Small intestine (tissue), 7 donors: Measurements from ENCODE around the gene SLC9A9. TPM values are rescaled to one million over a fixed set of nuclear protein-coding genes. Genes with fewer than 3 reads are reported as not detected.
A peak's percentile ranks its signal among the peaks of the same experiment; 100 is the strongest.

ENCODE experiments used
- DNase-seq, 2 donors: peaks; one replicate each; pipeline versions ENCODE4 v3.0.0 to v3.0.0-alpha.2; 2013
- FAIRE-seq: peaks from 2 replicates; lab custom pipeline; 2012; peaks lifted over from hg19 to GRCh38; lab: Jason Lieb, UNC
- H3K27ac ChIP-seq, 3 donors: one replicate each; pipeline ENCODE4 v1.5.1; 2013; ENCODE audit warnings: low read length in 2 of 3, mild to moderate bottlenecking in 2 of 3, control low read depth in 1 of 3, inconsistent platforms in 1 of 3, low read depth in 1 of 3, moderate library complexity in 1 of 3
- H3K27me3 ChIP-seq, 3 donors: one replicate each; pipeline ENCODE4 v1.6.1; 2013; ENCODE audit warnings: low read length in 3 of 3, inconsistent platforms in 1 of 3; ENCODE audit not compliant: control insufficient read depth in 3 of 3, insufficient read depth in 3 of 3
- H3K36me3 ChIP-seq, 3 donors: one replicate each; pipeline ENCODE4 v1.6.1; 2013; ENCODE audit warnings: low read length in 3 of 3, inconsistent platforms in 1 of 3, low read depth in 1 of 3, mild to moderate bottlenecking in 1 of 3, moderate library complexity in 1 of 3; ENCODE audit not compliant: control insufficient read depth in 3 of 3, insufficient read depth in 2 of 3
- H3K4me1 ChIP-seq, 3 donors: one replicate each; pipeline ENCODE4 v1.6.1; 2013; ENCODE audit warnings: low read length in 2 of 3, inconsistent platforms in 1 of 3, low read depth in 1 of 3, mild to moderate bottlenecking in 1 of 3, moderate library complexity in 1 of 3; ENCODE audit not compliant: control insufficient read depth in 3 of 3, insufficient read depth in 2 of 3
- H3K4me3 ChIP-seq, 3 donors: one replicate each; pipeline ENCODE4 v1.5.1; 2013; ENCODE audit warnings: low read length in 3 of 3, control low read depth in 1 of 3, inconsistent platforms in 1 of 3, low read depth in 1 of 3, mild to moderate bottlenecking in 1 of 3, moderate library complexity in 1 of 3
- H3K9me3 ChIP-seq, 2 donors: one replicate each; pipeline ENCODE4 v1.6.1; 2013; ENCODE audit warnings: low read depth in 1 of 2, low read length in 1 of 2; ENCODE audit not compliant: control insufficient read depth in 2 of 2, insufficient read depth in 1 of 2
- WGBS, 3 donors: extraction: QIAGEN DNeasy Blood & Tissue Kit; methylation state at CpG; one replicate each; pipeline ENCODE4 v1.1.7; 2013; 5-methylcytosine and 5-hydroxymethylcytosine counted together
- polyA plus RNA-seq, 4 donors: library from polyadenylated mRNA; stranded (reverse) in 3 of 4; unstranded in 1 of 4; fragments of 200-250 nt in 3 of 4; fragments of 120-200 nt in 1 of 4; gene quantifications; one replicate each; pipeline versions ENCODE4 v1.2.1 to v1.2.3, GENCODE V29; 2013
- donor health status: healthy with polysubstance abuse.
- donor health status: control.
- donor health status: control.
- donor health status: Bipolar disorder and iron deficiency.
- donor health status: healthy.

Gene SLC9A9
- polyA plus RNA-seq, 4 donors, result 1.4 to 4.6 (median 4.1) TPM; not detected in 1

DNA sequence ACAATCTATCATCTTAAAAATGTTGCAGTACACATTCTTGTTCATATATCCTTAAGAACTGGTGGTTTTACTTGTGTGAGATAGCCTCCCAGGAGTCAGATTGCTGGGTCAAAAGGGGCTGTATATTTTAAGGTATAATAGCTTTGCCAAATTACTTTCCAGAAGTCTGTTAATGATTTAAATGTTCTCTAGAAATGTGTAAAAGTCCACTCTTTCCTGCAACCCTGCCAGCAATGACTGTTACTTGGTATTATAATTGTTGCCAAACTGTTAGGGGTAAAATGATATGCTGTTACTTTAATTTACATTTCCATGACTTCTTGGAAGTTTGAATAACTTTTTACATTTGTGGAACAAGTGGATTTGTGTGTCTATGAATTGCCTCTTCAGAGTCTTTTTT is 170.8 kb downstream of the SLC9A9 start:
- no peak overlapping the region for H3K27ac ChIP-seq
- FAIRE-seq (no peak), DNase-seq (no peak)
- H3K4me3 ChIP-seq, result no peak overlapping the region
- H3K27me3 ChIP-seq, result no peaks in the 10 kb centered on the region
- H3K9me3 ChIP-seq, result no peaks in the 10 kb centered on the region
- H3K4me1 ChIP-seq, result no peaks in the 10 kb centered on the region
- no peaks in the 10 kb centered on the region for H3K36me3 ChIP-seq

DNA sequence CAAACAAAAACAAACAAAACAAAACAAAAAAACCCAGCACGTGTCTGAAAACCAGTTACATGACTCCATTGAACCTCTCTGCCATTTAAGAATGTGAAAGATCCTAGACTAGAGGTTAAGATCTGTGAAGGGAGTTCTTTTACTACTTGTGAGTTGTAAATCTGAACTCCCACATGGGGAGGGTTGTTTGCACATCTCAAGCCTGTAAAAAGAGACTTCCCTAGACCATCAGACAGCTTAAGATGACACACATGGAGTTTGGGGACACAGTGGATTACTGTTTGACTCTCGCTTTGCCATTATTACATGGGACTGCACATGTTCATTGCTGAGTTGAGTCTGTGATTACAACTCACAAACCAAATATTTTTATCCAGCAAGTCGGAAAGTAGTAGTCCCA is 171.5 kb downstream of the SLC9A9 start:
- FAIRE-seq (no peak), DNase-seq (no peak)
- Histone ChIP-seq H3K36me3 (no peaks in the 10 kb centered on the region), H3K9me3 (no peaks in the 10 kb centered on the region), H3K4me1 (no peaks in the 10 kb centered on the region), H3K27ac (no peak overlapping the region), H3K4me3 (no peak overlapping the region), H3K27me3 (no peaks in the 10 kb centered on the region)
- 70 to 77% (median 71%) methylated on average over 3 of the region's 3 CpGs for WGBS, 3 donors

GRCh38 chr3:143676021-143676420 is 172.2 kb downstream of the SLC9A9 start:
- no peaks in the 10 kb centered on the region for H3K27me3 ChIP-seq
- H3K4me3 ChIP-seq, result no peak overlapping the region
- DNase-seq (no peak), FAIRE-seq (no peak)
- H3K9me3 ChIP-seq, result no peaks in the 10 kb centered on the region
- WGBS, 3 donors, result 90 to 92% (median 90%) methylated on average over 6 of the region's 6 CpGs
- no peaks in the 10 kb centered on the region for H3K36me3 ChIP-seq
- no peaks in the 10 kb centered on the region for H3K4me1 ChIP-seq
- no peak overlapping the region for H3K27ac ChIP-seq

- Histone ChIP-seq H3K9me3 (no peaks in the 10 kb centered on the region), H3K4me3 (no peak overlapping the region), H3K27me3 (no peaks in the 10 kb centered on the region), H3K4me1 (no peaks in the 10 kb centered on the region), H3K36me3 (no peaks in the 10 kb centered on the region), H3K27ac (no peak overlapping the region)
- peak; percentile 72 to 77 for DNase-seq
- WGBS, 3 donors, result 27 to 31% (median 31%) methylated on average over 10 of the region's 10 CpGs
- no peak for FAIRE-seq
Observed at GRCh38 chr3:143674100-143674968, 173.9 kb downstream of the SLC9A9 start.

DNA sequence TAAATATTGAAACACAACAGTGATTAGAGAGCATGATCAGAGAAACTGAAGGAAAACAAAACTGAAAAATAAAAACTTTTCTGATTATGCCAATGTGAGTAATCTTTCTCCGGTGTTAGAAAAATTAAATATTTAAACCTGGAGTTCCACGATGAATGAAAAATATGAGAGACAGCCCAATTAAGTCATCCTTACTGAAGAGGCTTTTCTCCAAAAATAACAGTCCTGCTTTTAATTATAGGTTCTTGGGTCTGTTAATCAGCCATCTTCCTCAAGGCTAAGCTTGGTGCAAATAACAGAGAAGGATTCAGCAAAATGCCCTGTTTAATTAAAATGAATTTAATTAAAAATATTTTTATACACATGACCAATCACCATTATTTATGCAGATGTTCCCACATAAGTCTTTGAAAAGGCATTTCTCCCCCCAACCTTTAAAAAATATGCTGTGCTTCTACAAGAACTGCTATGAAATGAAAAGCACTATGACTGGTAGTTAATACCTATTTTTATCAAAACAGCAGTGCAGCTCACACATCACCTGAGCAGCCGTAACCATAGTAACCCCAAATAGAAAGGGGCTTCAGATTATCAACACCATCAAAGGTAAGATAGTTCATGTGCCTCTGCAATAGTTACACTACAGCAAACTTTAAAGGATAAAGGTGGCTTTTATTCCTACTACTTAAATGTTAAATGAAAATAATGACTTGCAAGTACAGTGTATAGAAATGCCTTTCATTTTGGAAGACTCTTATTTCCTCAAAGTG is 175.7 kb downstream of the SLC9A9 start:
- Histone ChIP-seq H3K9me3 (no peaks in the 10 kb centered on the region), H3K4me3 (no peak overlapping the region), H3K27me3 (no peaks in the 10 kb centered on the region), H3K27ac (no peak overlapping the region), H3K36me3 (no peaks in the 10 kb centered on the region), H3K4me1 (no peaks in the 10 kb centered on the region)
- FAIRE-seq (no peak), DNase-seq (no peak)
- 92 to 94% (median 93%) methylated on average over 3 of the region's 3 CpGs for WGBS, 3 donors

DNA sequence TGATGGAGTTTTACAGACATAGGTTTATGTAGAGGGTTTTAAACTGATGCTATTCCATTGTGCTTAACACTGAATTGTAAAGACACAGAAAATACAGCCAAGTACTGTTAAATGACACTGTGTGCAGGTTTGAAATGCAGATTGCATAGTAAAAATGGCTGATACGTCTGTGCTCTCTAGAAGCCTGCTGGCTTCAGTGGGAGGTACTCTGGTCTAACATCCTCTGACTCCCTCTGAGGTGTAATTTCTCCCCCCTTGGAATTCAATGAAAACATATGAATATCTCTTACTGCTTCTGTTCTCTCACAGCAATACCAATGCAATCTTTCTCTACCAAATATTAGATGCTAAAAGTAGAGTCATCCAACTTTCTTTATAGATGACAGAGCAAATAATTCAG is 176.6 kb downstream of the SLC9A9 start:
- H3K4me1 ChIP-seq, result no peaks in the 10 kb centered on the region
- 38 to 71% (median 58%) methylated on average over 1 of the region's 1 CpG for whole genome bisulfite sequencing, 3 donors
- DNase-seq, result no peak
- no peaks in the 10 kb centered on the region for H3K9me3 ChIP-seq
- no peak for FAIRE-seq
- H3K36me3 ChIP-seq, result no peaks in the 10 kb centered on the region
- no peak overlapping the region for H3K4me3 ChIP-seq
- H3K27me3 ChIP-seq, result no peaks in the 10 kb centered on the region
- no peak overlapping the region for H3K27ac ChIP-seq

DNA sequence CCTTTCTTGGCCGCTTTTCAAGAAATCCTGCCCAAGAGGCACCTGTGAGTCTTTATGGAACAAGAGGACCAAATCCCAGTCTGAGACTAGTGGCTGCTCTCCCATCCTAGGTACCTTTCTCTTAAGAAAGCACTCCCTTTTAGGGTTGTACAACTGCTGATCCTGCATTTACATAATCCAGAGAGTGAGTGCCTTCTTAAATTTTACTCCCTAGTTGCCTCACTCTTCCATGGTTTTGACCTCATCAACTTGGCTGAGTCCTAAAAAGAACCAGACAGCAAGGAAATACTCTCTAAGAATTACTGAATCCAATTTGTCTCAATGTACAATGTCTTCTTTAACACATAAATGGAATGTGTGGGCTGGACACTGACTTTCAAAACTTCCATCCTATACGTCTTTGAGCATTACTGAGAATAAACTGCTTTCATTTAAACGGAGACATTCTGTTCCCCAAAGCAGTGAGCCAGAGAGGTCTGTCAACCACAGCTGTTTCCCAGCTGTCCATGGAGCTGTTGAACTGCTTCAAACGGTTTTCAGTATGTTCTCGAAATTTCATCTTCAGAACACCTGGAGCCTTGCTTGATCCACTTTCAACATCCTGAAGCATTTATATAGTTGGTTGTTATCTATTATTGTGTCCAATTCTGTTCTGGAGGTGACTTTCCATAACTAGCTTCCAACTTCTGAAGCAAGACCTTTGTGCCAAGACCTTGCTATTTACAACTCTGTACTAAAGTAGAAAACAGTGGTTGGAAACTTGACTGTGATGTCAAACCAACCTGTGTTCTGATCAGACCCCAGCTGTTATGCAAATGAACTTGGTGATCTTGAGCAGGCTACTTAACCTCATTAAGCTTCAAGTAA is 179.1 kb downstream of the SLC9A9 start:
- H3K4me1 ChIP-seq, result no peaks in the 10 kb centered on the region
- 57 to 66% (median 59%) methylated on average over 5 of the region's 5 CpGs for WGBS, 3 donors
- peak in 1 of 2 donors; percentile 15 for DNase-seq
- H3K9me3 ChIP-seq, result no peaks in the 10 kb centered on the region
- no peaks in the 10 kb centered on the region for H3K36me3 ChIP-seq
- H3K27me3 ChIP-seq, result no peaks in the 10 kb centered on the region
- H3K4me3 ChIP-seq, result no peak overlapping the region
- H3K27ac ChIP-seq, result peak overlapping the region in 1 of 3 donors; percentile 82
- no peak for FAIRE-seq

DNA sequence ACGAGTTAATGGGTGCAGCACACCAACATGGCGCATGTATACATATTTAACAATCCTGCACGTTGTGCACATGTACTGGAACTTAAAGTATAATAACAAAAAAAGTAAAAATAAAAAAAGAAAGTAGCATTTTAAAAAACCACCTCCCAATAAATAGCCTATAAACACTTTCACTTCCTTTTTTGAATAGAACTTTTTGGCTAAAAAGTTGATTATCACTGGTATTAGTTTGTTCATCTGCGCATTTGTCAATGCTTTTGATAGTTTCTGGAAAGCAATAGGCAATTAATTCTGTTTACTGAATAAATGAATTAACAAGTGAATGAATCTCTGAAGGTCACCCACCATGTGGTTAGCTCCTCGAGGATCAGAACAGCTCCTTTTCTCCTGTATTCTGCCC is 179.9 kb downstream of the SLC9A9 start:
- Histone ChIP-seq H3K27me3 (no peaks in the 10 kb centered on the region), H3K36me3 (no peaks in the 10 kb centered on the region), H3K9me3 (no peaks in the 10 kb centered on the region), H3K27ac (peak overlapping the region in 1 of 3 donors; percentile 82), H3K4me1 (no peaks in the 10 kb centered on the region), H3K4me3 (no peak overlapping the region)
- FAIRE-seq, result no peak
- DNase-seq, result no peak
- WGBS, 3 donors, result 70 to 85% (median 71%) methylated on average over 5 of the region's 5 CpGs
